HG02943 (cell line): Measurements from ENCODE around the gene SPATA20.

Experiments
- ATAC-seq: cut with Tn5 transposase; IDR thresholded peaks from one replicate; pipeline ENCODE4 v1.9.1; 2021; ENCODE audit warnings: mild to moderate bottlenecking, low read depth, moderate library complexity; ENCODE audit not compliant: unreplicated experiment

SPATA20 gene

GRCh38 chr17:50547035-50547735, at the start of gene SPATA20:
TSS of gene SPATA20 (plus strand) at chr17:50547174. CDS start at chr17:50547209, 35 bp downstream.
- peak; percentile 54 for ATAC-seq

- ATAC-seq, result no peak
These were observed 48.7 kb upstream of the SPATA20 start for GRCh38 chr17:50498021-50498874.

GRCh38 chr17:50499270-50499669, 47.7 kb upstream of the SPATA20 start:
- ATAC-seq, result no peak

- no peak for ATAC-seq
These were observed 47.3 kb upstream of the SPATA20 start for GRCh38 chr17:50499721-50500120.

GRCh38 chr17:50501054-50501453, 45.9 kb upstream of the SPATA20 start:
- ATAC-seq, result no peak

- ATAC-seq, result no peak
These were observed 44.5 kb upstream of the SPATA20 start for GRCh38 chr17:50502301-50502990.

GRCh38 chr17:50505591-50506130, 41.3 kb upstream of the SPATA20 start:
- ATAC-seq, result no peak

- no peak for ATAC-seq
These were observed 40.7 kb upstream of the SPATA20 start for GRCh38 chr17:50506298-50506697.

- ATAC-seq, result no peak
These were observed 39.0 kb upstream of the SPATA20 start, which contains the start of gene MYCBPAP for GRCh38 chr17:50507871-50508572. TSS of gene MYCBPAP (plus strand) at chr17:50508439. CDS start at chr17:50508675, 236 bp downstream.

GRCh38 chr17:50508573-50509460, 38.2 kb upstream of the SPATA20 start:
- ATAC-seq, result no peak

- ATAC-seq, result peak; percentile 70
These were observed 35.9 kb upstream of the SPATA20 start for GRCh38 chr17:50511058-50511457.

- no peak for ATAC-seq
These were observed 33.5 kb upstream of the SPATA20 start for GRCh38 chr17:50513495-50513894.

- ATAC-seq, result no peak
These were observed 32.6 kb upstream of the SPATA20 start for GRCh38 chr17:50514388-50514787.

- no peak for ATAC-seq
These were observed 31.9 kb upstream of the SPATA20 start for GRCh38 chr17:50514936-50515702.

GRCh38 chr17:50517011-50517410, 30.0 kb upstream of the SPATA20 start:
- ATAC-seq, result no peak

- no peak for ATAC-seq
These were observed 29.2 kb upstream of the SPATA20 start for GRCh38 chr17:50517504-50518383.

- no peak for ATAC-seq
These were observed 28.5 kb upstream of the SPATA20 start for GRCh38 chr17:50518384-50519023.
